Right lobe of liver (tissue), 4 donors: ENCODE data around the gene ORC5.

ENCODE experiments used
- POLR2A ChIP-seq: fragments of 450-650 bp; IDR thresholded peaks from one replicate; pipeline ENCODE4 v1.6.1; 2017; ENCODE audit warnings: antibody characterized with exemption, mild to moderate bottlenecking
- TF ChIP-seq, protein P1 (sequence below), 4 donors: fragments of 200-600 bp in 3 of 4; fragments of 450-650 bp in 1 of 4; IDR thresholded peaks; one replicate each; pipeline versions ENCODE4 v1.5.1 to v1.8.0; 2016 to 2022; ENCODE audit warnings: antibody characterized with exemption in 4 of 4, mild to moderate bottlenecking in 2 of 4
- donor health status: DM: no; HTN: no; CAD: no.
- donor health status: DM: no; HTN: no; CAD: no.
- donor health status: DM: no; HTN: yes; CAD: no.

DNA sequence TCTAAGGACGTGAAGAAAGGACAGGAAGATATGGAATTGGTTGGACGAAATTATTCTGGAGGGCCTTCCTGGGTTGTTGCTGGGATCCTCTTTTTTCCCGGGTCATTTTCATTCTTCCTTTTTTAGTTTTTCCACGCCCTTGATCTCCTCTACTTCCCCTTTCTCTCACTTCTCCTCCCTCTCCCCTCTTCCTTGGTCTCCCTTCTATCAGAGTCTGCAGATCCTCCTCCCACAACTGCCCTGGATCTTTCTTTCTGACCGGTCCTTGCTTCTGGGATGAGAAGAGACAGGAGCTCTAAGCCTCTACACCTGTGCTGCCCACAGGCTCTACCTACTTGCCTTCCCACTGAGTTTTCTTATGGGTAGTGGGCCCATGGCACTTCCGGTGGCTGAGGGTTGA lies 114.7 kb downstream of the ORC5 start:
- TF ChIP-seq, protein P1, sequence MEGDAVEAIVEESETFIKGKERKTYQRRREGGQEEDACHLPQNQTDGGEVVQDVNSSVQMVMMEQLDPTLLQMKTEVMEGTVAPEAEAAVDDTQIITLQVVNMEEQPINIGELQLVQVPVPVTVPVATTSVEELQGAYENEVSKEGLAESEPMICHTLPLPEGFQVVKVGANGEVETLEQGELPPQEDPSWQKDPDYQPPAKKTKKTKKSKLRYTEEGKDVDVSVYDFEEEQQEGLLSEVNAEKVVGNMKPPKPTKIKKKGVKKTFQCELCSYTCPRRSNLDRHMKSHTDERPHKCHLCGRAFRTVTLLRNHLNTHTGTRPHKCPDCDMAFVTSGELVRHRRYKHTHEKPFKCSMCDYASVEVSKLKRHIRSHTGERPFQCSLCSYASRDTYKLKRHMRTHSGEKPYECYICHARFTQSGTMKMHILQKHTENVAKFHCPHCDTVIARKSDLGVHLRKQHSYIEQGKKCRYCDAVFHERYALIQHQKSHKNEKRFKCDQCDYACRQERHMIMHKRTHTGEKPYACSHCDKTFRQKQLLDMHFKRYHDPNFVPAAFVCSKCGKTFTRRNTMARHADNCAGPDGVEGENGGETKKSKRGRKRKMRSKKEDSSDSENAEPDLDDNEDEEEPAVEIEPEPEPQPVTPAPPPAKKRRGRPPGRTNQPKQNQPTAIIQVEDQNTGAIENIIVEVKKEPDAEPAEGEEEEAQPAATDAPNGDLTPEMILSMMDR (IDR thresholded peaks at IDR 0.05), result no peak
- TF ChIP-seq POLR2A, result no peak
